Vagina (tissue), 2 donors: ENCODE data around the gene AP1S1. TPM values are rescaled to one million over a fixed set of nuclear protein-coding genes. Genes with fewer than 3 reads are reported as not detected.

ENCODE experiments used
- DNase-seq, 2 donors: peaks; one replicate each; pipeline ENCODE4 v3.0.0-alpha.2; 2017; ENCODE audit errors: extremely low spot score in 2 of 2
- H3K27ac ChIP-seq: fragments of 200-600 bp; sonication (generic); one replicate; pipeline ENCODE4 v1.5.1; 2019
- H3K27me3 ChIP-seq: fragments of 200-600 bp; sonication (generic); one replicate; pipeline ENCODE4 v1.5.1; 2019
- H3K36me3 ChIP-seq, 2 donors: fragments of 200-600 bp; sonication (generic); one replicate each; pipeline ENCODE4 v1.5.1; 2017 to 2019
- H3K4me1 ChIP-seq: fragments of 200-600 bp; sonication (generic); one replicate; pipeline ENCODE4 v1.5.1; 2019
- H3K4me3 ChIP-seq, 2 donors: fragments of 200-600 bp; sonication (generic); 1 replicate in 1 of 2; 2 replicates in 1 of 2; pipeline ENCODE4 v1.5.1; 2016 to 2019
- H3K9me3 ChIP-seq: fragments of 200-600 bp; sonication (generic); one replicate; pipeline ENCODE4 v1.5.1; 2019
- POLR2A ChIP-seq, 2 donors: fragments of 450-650 bp; IDR thresholded peaks; one replicate each; pipeline ENCODE4 v1.6.1; 2017; ENCODE audit warnings: antibody characterized with exemption in 2 of 2, mild to moderate bottlenecking in 2 of 2, moderate library complexity in 2 of 2
- POLR2AphosphoS5 ChIP-seq, 2 donors: sonication (generic); formaldehyde crosslinking; IDR thresholded peaks; one replicate each; pipeline ENCODE4 v1.9.0; 2017; ENCODE audit warnings: antibody characterized with exemption in 2 of 2, mild to moderate bottlenecking in 2 of 2, low read depth in 1 of 2; ENCODE audit not compliant: insufficient read depth in 1 of 2
- intact Hi-C: fragments of 100-400 bp; cut with DNase I; formaldehyde crosslinking; loops from one replicate; pipeline ENCODE4 v1.15.1; 2023
- total RNA-seq: library from RNA; depleted of rRNA; stranded (reverse); fragments of >200 nt; gene quantifications from one replicate; pipeline ENCODE4 v1.2.3, GENCODE V29; 2016
- TF ChIP-seq, protein P1 (sequence below), 3 experiments: fragments of 450-650 bp in 2 of 3; fragments of 200-600 bp in 1 of 3; sonication (generic) in 1 of 3; IDR thresholded peaks; one replicate each; pipeline ENCODE4 v1.5.1; 2017 to 2019; ENCODE audit warnings: antibody characterized with exemption in 3 of 3, mild to moderate bottlenecking in 2 of 3, moderate library complexity in 2 of 3

The AP1S1 gene
- total RNA-seq, 1 donor from 2014 or later = 42.5 TPM

DNA sequence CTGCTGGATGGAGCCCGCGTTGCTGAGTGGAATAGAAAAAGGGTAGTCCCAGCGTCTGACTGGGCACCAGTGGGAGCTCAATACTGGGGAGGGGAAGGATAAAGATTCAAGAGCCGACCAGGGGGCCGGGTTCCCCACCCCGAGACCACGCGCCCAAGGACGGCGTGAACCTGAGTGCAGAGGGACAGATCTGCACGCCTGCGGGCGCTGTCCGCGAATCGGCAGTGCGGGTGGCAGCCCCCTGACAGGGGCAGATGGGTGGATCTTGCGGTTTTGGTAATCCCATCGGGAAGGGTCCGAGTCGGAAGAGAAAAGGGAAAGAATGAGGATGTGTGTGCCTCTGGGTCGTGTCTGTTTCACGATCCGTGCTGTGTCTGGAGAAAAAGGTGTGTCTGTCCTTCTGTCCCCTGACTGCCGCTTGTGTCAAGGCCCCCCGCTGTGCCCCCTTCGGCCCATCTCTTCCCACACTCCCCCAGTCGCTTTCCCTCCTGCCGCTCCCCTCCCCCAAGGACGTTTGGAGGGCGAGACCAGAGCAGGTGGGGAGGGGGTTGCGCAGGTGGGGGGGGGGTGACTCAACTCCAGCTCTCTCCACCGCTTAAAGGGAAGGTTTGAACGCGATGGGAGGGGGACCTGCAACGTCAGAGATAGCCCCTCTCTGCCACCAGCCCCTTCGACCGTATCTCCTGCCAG, 11.8 kb downstream of the AP1S1 start:
- Histone ChIP-seq H3K36me3 (no peaks in the 10 kb centered on the region), H3K4me1 (peaks cover 47% of the 10 kb centered on the region), H3K4me3 (peak overlapping the region in 1 of 2 donors; percentile 7), H3K27ac (no peak overlapping the region), H3K9me3 (no peaks in the 10 kb centered on the region), H3K27me3 (peaks cover 8% of the 10 kb centered on the region)
- TF ChIP-seq POLR2AphosphoS5 (IDR thresholded peaks at IDR 0.05; ENCODE audit: insufficient read depth in 1 of 2, low read depth in 1 of 2) = no peak
- TF ChIP-seq, protein P1, sequence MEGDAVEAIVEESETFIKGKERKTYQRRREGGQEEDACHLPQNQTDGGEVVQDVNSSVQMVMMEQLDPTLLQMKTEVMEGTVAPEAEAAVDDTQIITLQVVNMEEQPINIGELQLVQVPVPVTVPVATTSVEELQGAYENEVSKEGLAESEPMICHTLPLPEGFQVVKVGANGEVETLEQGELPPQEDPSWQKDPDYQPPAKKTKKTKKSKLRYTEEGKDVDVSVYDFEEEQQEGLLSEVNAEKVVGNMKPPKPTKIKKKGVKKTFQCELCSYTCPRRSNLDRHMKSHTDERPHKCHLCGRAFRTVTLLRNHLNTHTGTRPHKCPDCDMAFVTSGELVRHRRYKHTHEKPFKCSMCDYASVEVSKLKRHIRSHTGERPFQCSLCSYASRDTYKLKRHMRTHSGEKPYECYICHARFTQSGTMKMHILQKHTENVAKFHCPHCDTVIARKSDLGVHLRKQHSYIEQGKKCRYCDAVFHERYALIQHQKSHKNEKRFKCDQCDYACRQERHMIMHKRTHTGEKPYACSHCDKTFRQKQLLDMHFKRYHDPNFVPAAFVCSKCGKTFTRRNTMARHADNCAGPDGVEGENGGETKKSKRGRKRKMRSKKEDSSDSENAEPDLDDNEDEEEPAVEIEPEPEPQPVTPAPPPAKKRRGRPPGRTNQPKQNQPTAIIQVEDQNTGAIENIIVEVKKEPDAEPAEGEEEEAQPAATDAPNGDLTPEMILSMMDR (IDR thresholded peaks at IDR 0.05) = no peak
- TF ChIP-seq POLR2A (IDR thresholded peaks at IDR 0.05) = no peak
- intact Hi-C loops = no loop called here
- DNase-seq = no peak

DNA sequence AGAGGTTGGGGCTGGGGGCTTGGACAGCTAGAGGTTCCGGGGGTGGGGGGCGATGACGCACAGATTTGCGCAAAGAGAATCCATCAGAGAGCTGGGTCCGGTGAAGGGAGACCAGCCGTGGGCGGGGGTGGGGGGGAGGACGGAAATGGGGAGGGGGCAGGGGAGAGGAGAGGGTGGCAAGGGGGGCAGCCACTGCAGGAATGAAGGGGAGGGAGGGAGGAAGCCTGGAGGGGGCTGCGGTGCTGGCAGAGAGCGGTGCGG, 12.3 kb downstream of the AP1S1 start:
- H3K9me3 ChIP-seq = no peaks in the 10 kb centered on the region
- H3K27me3 ChIP-seq = peaks cover 8% of the 10 kb centered on the region
- intact Hi-C loops = no loop called here
- TF ChIP-seq POLR2AphosphoS5 (IDR thresholded peaks at IDR 0.05; ENCODE audit: insufficient read depth in 1 of 2, low read depth in 1 of 2) = no peak
- TF ChIP-seq, protein P1 (IDR thresholded peaks at IDR 0.05) = no peak
- no peak for TF ChIP-seq POLR2A (IDR thresholded peaks at IDR 0.05)
- no peak overlapping the region for H3K27ac ChIP-seq
- H3K4me1 ChIP-seq = peaks cover 47% of the 10 kb centered on the region
- DNase-seq = no peak
- no peak overlapping the region for H3K4me3 ChIP-seq
- H3K36me3 ChIP-seq = no peaks in the 10 kb centered on the region

DNA sequence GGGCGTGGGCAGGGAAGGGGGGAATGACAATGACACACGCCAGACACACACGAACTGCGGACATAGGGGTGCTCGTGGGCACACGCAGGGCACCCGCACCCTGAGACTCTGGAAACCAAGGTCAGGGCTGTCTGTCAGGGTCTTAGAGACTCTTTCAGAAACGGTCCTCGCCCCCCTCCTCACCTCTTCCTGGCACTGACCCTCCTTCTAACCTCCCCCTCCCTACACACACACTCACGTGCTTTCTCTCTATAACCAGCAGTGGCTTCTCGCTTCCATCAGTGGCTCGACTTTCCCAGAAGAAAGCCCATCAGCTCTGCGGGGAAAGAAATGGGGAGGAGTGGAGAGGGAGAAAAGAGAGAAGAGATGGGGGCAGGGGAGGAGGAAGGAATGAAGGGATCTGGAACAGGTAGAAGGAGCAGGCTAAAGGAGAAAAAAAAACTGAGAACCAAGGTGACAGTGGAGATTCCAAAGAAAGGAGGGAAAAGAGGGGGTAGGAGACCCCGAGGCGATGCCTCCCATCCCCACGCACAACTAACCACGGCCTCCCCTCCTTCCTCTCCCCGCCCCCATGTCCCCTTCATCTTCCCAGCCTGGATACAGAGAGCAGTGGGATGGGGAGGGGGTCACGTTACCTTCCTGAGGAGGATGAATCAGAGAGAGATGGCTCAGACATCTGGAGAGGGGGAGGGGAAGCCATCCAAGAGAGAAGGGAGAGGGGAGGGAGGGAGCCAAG, 12.8 kb downstream of the AP1S1 start:
- Histone ChIP-seq H3K4me1 (peaks cover 49% of the 10 kb centered on the region), H3K36me3 (no peaks in the 10 kb centered on the region)
- intact Hi-C loops = no loop called here

DNA sequence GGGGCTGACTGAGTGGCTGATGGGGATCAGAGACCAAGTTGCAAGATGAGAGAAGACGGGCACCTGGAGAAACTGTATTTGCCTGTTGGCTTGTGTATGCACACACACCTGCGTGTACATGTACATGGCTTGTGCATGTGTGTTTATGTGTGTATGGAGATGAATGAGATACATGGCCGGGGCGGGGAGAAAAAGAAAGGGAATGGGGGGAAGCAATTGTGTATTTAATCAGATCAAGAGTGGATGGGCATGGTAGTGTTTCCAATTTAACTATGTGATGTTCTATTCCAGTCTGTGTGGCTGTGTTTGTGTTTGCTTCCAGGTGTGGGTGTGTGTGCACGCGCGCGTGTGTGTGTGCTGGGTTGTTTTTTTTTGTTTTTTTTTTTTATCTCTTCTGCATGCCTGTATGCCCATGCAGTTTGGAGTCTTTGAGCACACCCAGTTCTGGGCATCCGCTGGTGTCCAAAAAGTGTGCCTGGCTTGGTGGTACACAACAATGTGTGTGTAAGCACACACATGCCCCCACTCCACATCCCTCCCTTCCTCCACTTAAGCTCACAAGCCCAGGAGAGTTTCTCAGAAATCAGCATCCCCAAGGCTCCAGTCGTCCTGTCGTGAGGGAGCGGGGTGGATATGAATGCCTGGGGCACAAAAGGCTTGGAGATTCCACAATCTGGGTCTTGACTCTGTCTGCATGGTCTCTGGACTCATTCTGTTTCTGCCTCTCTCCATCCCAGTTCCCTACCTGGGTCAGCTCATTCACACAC, 13.6 kb downstream of the AP1S1 start:
- intact Hi-C loops = no loop called here
- Histone ChIP-seq H3K27ac (no peak overlapping the region), H3K4me1 (peaks cover 49% of the 10 kb centered on the region), H3K9me3 (no peaks in the 10 kb centered on the region), H3K4me3 (no peak overlapping the region), H3K27me3 (peaks cover 12% of the 10 kb centered on the region), H3K36me3 (no peaks in the 10 kb centered on the region)
- no peak for DNase-seq
- no peak for TF ChIP-seq POLR2A (IDR thresholded peaks at IDR 0.05)

More for the DNA sequence above, 12.8 kb downstream of the AP1S1 start:
- Histone ChIP-seq H3K9me3 (no peaks in the 10 kb centered on the region), H3K27ac (no peak overlapping the region), H3K4me3 (no peak overlapping the region), H3K27me3 (peaks cover 8% of the 10 kb centered on the region)
- no peak for DNase-seq
- TF ChIP-seq, protein P1 (IDR thresholded peaks at IDR 0.05) = no peak
- TF ChIP-seq POLR2A (IDR thresholded peaks at IDR 0.05) (no peak), POLR2AphosphoS5 (IDR thresholded peaks at IDR 0.05; ENCODE audit: insufficient read depth in 1 of 2, low read depth in 1 of 2) (no peak)

DNA sequence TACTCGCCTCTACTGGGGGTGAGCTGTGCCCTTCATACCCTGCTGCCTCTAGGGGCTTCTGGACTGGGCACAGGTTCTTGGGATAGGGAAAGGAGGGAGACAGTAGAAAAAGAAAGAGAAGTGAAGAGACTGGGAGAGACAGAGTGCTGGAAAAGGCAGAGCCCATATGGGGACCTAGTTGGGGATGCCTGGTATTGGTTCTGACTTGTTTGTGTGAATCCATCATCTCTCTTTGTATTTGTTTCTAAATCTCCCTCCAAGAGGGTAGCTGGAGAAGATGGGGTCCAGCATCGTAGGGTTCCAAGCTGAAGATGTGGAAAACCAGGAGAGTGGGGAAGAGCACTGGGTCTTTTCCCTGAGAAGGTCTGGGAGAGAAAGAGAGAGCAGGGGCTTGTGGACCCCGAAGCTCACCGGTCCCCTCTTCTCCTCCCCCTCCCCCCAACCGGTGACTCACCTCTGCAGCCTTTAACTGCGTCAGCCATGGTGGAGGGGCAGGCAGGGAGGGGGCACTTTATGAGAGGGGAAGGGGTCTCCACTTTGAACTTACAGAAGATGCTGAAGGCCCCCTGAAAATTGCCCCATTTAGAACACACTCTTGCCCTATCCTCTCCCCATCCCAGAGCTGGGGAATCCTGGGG, 14.3 kb downstream of the AP1S1 start:
- Histone ChIP-seq H3K4me3 (no peak overlapping the region), H3K27me3 (peaks cover 19% of the 10 kb centered on the region), H3K27ac (no peak overlapping the region), H3K9me3 (no peaks in the 10 kb centered on the region), H3K36me3 (no peaks in the 10 kb centered on the region), H3K4me1 (peaks cover 49% of the 10 kb centered on the region)
- TF ChIP-seq POLR2AphosphoS5 (IDR thresholded peaks at IDR 0.05; ENCODE audit: insufficient read depth in 1 of 2, low read depth in 1 of 2) (no peak), POLR2A (IDR thresholded peaks at IDR 0.05) (no peak)
- TF ChIP-seq, protein P1 (IDR thresholded peaks at IDR 0.05) = no peak
- intact Hi-C loops = no loop called here
- no peak for DNase-seq
